ENCODE results near the gene CCNF.
"Not testable (repeated sequence)": the region's sequence is repeated elsewhere in the genome, so short reads cannot be mapped to it uniquely, and the experiment has no call there.

CCNF gene

DNA sequence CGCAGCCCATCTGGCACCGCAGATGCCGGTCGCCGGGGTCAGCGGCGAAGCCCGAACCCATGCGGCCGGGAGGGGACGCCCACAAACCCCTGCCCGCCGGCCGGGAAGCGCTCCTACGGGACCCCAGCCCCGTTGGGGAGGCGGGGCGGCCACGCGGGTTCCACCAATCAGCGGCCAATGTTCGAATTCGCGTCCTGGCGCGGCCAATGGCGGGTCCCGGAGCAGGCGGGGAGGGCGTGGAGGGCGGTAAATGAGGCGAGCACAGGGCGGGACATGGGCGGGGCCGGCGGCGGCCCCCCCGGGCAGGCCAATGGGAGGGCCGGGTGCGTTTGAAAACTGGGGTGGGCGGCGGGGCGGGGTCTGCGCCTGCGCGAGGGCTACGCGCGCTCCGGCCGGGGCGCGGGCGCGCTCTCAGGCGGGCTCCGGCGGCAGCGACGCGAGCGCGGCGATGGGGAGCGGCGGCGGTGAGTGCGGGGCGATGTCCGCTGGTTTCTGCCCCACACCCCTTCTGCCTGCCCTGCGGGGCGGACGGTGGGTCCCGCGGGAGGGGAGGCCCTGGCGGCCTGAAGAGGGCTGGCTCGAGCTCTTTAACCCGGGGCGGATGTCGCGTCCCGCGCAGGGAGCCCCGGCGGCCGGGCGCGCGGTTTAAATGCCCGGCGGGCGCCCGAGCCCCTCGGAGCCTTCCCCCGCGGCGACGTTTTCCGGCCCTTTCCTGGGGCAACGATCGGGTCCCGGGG, at the start of gene CCNF:
Gene CCNF (plus strand): TSS at position 414 of the 737 bp plus-strand sequence. CDS start 35 bp downstream, at position 449.
- DNase-seq, result peak; percentile 90

DNA sequence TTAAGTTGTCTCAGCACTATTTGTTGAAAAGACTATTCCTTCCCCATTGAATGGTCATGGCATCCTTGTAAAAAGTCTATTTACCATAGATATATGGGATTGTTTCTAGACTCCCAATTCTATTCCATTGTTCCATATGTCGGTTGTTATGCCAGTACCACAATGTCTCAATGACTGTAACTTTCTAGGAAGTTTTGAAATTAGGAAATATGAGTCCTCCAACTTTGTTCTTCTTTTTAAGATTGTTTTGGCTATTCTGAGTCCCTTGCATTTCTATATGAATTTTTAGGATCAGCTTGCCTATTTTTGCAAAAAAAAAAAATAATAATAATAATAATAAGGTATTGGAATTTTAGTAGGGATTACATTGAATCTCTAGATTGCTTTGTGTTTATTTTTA, 45.7 kb upstream of the CCNF start:
- no peak for DNase-seq

GRCh38 chr16:2384426-2384825, 44.8 kb upstream of the CCNF start:
- DNase-seq, result no peak

- no peak for DNase-seq
Observed at GRCh38 chr16:2385190-2385836, 43.9 kb upstream of the CCNF start.

- not testable (repeated sequence) for DNase-seq
Observed at GRCh38 chr16:2385982-2386381, 43.3 kb upstream of the CCNF start.

GRCh38 chr16:2386990-2387389, 42.3 kb upstream of the CCNF start:
- DNase-seq, result no peak

DNA sequence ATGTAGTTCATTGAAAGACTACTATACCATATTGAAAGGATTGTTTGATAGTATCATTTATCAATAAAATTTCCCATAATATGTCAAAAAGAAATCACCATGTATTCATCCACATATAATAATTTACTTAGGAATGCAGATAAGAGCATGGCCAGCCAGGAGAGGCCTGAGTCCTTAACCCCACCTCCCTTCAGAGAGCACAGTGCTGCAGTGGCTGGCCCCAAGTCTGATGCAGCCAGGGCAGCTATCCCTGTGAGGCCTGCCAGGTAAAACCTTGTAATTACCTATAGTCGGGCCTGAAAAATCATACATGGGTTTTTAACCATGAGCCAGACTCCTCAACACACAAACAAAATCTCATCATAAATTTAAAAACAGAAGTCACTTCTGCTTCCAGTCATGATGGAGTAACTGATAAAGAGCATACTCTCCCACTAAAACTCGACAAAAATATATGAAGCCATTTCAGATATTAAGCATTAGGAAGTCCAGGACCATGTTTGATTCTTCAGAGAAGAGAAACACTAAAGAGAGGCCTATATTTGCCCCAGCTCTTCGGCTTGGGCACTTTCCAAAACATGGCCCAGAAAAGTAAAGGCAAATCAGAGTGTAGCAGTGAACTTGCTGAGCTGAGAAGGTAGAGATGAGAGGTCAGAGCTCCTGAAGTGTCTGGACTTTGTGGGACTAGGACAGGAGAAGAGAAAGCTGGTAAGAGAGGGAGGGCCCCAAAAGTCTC, 40.9 kb upstream of the CCNF start:
- DNase-seq, result no peak

DNA sequence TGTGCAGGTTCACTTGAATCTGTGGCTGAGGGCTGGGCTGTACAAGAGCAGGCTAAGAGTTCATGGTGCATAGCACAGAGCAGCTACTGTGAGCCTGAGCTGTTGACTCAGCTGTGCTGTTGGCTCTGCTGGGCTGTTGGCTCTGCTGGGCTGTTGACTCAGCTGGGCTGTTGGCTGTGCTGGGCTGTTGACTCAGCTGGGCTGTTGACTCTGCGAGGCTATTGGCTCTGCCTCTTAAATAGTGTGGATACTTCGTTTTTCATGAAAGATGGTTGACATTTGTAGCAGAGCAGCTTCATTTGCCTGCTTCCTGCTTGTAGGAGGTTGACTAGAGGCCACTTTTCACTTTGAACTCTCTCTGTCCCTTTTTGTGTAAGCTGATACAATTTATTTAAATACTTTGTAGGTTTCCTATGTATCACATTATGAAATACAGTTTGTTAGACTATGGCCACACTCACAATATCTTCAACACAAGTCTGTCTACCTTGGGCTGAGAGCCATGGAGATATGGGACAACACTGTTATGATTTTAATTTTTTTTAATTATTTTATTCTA, 40.3 kb upstream of the CCNF start:
- no peak for DNase-seq

DNA sequence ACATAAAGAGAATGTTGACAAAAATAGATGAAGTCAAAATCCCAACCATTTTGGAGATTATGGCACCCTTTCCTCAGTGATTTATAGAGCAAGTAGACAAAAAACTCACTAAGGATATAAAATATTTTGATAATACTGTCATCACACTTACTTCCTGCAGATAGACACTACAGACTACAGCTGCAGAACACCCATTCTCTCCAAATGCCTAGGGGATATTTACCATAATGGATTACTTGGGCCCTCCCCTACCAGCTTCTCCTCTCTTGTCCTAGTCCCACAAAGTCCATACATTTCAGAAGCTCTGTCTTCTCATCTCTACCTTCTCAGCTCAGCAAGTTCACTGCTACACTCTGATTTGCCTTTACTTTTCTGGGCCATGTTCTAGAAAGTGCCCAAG, 37.2 kb upstream of the CCNF start:
- no peak for DNase-seq

DNA sequence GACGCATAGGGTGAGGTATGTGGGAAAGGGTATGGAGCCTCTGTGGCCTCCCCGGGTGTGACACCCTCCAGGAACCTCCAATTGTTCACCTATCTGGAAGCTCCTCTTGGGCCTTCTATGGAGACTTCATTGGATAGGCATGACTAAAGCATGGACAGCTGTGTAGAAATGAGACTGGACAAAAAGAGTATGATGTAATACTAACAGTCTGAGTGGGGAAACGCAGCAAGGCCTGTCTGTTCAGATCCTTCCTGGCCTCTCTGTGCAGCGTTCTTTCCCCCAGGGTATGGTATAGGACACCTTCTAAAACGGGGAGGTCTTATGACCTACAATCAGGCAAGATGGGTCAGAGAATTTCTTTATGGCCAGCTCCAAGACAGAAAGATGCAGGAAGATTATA, 30.7 kb upstream of the CCNF start:
- DNase-seq, result no peak

DNA sequence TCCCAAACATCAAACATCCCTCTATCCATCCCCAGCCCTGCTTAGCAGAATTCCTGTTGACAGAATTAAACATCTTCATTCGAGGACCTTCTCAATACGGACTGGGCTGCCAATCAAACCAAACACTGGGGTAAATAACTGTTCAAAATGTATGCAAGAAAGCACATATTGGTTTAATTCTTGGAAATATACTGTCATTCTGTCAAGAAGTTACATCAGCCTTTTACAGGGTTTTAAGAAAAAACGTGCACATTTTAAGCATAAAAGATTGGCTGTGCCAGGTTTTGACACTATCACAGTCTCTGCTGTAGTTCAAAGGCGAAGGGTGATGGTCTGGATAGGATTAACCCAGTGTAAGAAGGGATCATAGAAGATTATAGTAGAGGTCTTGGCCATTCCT, 25.1 kb upstream of the CCNF start:
- DNase-seq, result no peak

DNA sequence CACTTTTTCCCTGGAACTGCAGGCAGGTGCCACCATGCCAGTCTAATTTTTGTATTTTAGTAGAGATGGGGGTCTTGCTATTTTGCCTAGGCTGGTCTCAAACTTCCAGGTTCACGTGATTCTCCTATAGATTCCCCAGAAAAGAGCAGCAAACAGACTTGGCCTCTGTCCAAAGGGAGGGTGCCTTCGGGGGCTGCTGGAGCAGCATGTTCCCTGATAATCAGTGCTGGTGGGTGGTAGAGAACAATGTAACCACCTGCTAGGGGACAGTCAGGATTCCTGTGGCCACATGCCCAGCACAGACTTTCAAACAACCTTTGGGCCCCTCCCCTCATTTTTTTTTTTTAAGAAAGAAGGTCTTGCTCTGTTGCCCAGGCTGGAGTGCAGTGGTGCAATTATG, 14.2 kb upstream of the CCNF start:
- DNase-seq, result no peak

- no peak for DNase-seq
Observed at GRCh38 chr16:2420035-2420434, 9.2 kb upstream of the CCNF start.

DNA sequence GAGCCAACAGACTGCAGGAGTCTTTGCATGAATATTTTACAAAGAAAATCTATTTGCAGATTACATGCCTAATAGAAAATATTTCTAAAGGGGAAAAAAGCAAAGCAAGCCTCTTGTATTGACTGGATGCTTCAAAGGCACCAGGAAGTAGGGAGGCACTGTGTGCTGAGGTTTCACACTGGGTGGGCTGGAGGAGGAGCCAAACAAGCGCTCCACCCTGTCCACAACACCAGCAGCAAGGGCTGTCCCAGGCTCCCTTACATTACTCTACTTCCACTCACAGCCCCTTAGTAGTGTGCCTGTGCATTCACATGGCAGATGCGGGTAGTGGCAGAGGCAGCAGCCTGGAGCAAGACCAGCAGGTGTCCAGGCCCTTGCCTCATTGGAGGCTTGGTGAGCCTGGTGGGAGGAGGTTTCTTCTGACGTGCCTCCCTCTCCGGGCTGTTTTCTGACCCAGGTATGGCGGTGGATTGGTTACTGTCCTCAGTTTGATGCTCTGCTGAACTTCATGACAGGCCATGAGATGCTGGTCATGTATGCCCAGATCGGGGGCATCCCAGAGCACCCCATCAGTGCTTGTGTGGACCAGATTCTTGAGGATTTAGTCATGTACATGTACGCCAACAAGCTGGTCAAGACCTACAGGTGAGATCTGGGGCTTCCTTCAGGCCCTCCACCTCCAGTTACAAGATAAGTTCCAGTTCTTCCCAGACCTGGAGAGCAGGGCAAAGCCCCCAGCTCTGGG, 7.0 kb upstream of the CCNF start:
- DNase-seq, result no peak

GRCh38 chr16:2424061-2425007, 4.9 kb upstream of the CCNF start:
- no peak for DNase-seq

DNA sequence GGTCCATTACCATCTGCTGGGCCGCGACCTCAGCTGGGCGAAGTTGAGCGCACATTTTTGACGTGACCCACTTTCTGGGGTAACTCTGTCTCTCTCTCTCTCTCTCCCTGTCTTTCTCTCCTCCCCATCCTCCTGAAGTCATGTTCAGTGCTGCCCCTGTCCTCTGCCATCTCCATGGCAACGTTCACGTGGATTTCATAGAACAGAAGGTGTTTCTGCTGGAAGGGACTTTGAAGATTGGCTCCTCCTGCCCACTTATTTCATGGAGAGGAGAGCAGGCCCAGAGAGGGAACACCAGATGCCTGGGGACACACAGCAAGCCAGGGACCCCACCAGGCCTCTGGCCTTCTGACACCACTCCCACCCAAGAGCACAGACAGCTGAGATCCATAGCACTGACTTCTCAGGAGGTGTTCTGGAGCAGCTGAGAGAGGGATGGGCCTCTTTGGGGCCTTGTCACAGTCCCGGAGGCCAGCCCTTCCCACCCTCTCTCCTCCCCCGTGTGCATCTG, 4.2 kb upstream of the CCNF start:
- DNase-seq, result no peak

- DNase-seq, result no peak
Observed at GRCh38 chr16:2425825-2426430, 3.3 kb upstream of the CCNF start.

DNA sequence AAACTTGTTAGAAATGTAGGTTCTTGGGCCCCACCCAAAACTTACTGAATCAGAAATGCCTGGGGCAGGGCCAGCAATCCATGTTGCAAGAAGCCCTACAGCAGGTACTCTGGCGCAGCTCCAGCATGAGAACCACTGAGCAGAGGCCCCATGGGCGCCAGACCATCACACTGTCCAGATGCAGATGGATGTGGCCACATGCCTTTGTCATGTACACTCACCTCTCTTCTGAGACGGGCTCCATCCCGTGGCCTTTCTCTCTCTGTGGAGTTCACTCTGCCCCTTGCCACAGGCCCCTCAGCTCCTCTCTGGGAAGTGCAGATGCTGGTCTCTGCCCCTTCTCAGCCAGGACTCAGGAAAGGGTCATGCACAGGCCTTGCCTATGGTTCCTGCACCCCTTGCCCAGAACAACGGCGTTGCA, 2.3 kb upstream of the CCNF start:
- no peak for DNase-seq

DNA sequence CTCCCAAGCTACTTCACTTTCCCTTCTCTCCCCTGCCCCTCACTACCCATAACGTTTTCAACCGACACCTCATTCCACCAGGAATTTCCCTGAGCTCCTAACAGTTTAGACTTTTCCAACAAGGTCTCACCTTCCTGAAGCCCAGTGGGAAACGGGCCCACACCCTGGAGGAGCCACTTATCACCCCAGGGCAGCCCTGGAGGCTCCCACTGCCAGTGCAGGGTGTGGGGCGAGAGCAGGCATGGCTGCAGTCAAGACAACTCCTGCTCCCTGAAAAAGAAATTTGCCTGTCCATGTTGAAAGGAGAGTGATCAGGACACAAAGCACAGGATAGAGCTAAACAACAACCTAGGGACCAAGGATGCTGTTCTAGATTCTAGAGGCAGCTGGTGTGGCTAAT, 1.7 kb upstream of the CCNF start:
- DNase-seq, result no peak

GRCh38 chr16:2428051-2428783, 1.0 kb upstream of the CCNF start:
- DNase-seq, result no peak

- DNase-seq, result no peak
Observed at GRCh38 chr16:2428784-2429033, 538 bp upstream of the CCNF start.

All from DMS 273 treated with DMSO at 0.1 percent for 48 hours (cell line).